LNCaP clone FGC (cell line): ENCODE measurements around the gene TAOK2.

Source experiments
- DNase-seq: peaks from one replicate; pipeline ENCODE4 v3.0.0-alpha.2; 2011; ENCODE audit warnings: low read depth
- H3K4me3 ChIP-seq: 2 replicates; pipeline ENCODE4 v1.5.1; 2011; ENCODE audit warnings: mild to moderate bottlenecking, low read depth, low read length, control low read depth
- TF ChIP-seq, protein P1 (sequence below): IDR thresholded peaks from 2 replicates; pipeline ENCODE4 v1.5.1; 2012; ENCODE audit warnings: mild to moderate bottlenecking; ENCODE audit not compliant: control insufficient read depth, insufficient read depth; ENCODE audit errors: extremely low read depth

The TAOK2 gene

GRCh38 chr16:29989111-29989858, 15.6 kb downstream of the TAOK2 start:
- TF ChIP-seq, protein P1, sequence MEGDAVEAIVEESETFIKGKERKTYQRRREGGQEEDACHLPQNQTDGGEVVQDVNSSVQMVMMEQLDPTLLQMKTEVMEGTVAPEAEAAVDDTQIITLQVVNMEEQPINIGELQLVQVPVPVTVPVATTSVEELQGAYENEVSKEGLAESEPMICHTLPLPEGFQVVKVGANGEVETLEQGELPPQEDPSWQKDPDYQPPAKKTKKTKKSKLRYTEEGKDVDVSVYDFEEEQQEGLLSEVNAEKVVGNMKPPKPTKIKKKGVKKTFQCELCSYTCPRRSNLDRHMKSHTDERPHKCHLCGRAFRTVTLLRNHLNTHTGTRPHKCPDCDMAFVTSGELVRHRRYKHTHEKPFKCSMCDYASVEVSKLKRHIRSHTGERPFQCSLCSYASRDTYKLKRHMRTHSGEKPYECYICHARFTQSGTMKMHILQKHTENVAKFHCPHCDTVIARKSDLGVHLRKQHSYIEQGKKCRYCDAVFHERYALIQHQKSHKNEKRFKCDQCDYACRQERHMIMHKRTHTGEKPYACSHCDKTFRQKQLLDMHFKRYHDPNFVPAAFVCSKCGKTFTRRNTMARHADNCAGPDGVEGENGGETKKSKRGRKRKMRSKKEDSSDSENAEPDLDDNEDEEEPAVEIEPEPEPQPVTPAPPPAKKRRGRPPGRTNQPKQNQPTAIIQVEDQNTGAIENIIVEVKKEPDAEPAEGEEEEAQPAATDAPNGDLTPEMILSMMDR: no peak
- no peak overlapping the region for H3K4me3 ChIP-seq
- no peak for DNase-seq

- DNase-seq: no peak
- TF ChIP-seq, protein P1: no peak
Measured at GRCh38 chr16:29990034-29990433, 16.4 kb downstream of the TAOK2 start.

DNA sequence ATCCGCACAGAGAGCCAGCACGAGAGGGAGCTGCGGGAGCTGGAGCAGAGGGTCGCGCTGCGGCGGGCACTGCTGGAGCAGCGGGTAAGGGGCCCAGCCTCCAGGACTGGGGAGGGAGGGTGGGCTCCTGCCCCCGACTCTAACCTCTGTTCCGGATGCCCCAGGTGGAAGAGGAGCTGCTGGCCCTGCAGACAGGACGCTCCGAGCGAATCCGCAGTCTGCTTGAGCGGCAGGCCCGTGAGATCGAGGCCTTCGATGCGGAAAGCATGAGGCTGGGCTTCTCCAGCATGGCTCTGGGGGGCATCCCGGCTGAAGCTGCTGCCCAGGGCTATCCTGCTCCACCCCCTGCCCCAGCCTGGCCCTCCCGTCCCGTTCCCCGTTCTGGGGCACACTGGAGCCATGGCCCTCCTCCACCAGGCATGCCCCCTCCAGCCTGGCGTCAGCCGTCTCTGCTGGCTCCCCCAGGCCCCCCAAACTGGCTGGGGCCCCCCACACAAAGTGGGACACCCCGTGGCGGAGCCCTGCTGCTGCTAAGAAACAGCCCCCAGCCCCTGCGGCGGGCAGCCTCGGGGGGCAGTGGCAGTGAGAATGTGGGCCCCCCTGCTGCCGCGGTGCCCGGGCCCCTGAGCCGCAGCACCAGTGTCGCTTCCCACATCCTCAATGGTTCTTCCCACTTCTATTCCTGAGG, 17.4 kb downstream of the TAOK2 start:
- no peak overlapping the region for H3K4me3 ChIP-seq
- DNase-seq: no peak
- TF ChIP-seq, protein P1: no peak

More at GRCh38 chr16:29990034-29990433, 16.4 kb downstream of the TAOK2 start:
- no peak overlapping the region for H3K4me3 ChIP-seq

DNA sequence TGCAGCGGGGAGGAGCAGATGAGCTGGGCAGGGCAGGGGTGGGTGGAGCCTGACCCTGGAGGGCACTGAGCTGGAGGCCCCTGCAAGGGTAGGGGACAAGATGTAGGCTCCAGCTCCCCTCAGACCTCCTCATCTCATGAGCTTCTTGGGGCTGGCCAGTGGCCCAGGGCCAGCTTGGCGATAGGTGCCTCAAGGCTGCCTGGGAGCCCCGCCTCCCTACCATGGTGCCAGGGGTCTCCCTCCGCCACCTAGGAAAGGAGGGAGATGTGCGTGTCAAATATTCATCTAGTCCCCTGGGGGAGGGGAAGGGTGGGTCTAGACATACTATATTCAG, 17.9 kb downstream of the TAOK2 start:
- H3K4me3 ChIP-seq: no peak overlapping the region
- DNase-seq: no peak
- TF ChIP-seq, protein P1: no peak

DNA sequence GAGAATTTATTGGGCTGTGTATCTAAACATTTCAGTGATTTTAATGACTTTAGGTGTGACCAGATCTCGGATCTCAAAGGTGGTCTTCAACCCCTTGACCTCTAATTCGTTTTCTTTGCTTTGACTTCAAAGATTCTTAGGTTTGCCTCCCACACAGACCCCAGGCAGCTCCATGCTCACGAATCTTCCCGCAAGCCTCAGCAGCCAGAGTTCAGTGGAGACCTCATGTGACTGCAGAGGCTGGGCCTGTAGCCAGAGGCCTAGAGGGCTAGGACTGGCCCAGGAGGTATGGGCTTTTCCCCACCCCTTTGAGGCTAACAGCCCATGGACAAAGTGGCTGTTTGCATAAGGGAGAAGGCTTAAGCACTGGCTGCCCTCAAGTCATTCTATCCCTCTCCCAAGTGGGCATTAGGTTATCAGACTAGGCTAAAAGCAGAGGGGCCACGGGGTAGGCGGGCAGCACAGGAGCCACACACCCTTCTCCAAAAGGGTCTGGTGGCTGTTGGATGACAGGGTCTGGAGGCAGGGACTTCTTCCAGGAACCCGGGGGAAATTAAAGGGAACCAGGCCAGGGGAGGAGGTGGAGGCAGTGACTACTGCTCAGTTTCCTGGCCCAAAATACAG, 18.8 kb downstream of the TAOK2 start:
- DNase-seq: peak; percentile 50
- H3K4me3 ChIP-seq: no peak overlapping the region
- TF ChIP-seq, protein P1: no peak

GRCh38 chr16:29993191-29993902, 19.7 kb downstream of the TAOK2 start:
- H3K4me3 ChIP-seq: no peak overlapping the region
- DNase-seq: no peak
- TF ChIP-seq, protein P1: no peak
